ENCODE results near the gene MALT1.

GRCh38 chr18:58630071-58630470 is 41.2 kb upstream of the MALT1 start:
- TF ChIP-seq CTCF (IDR thresholded peaks at IDR 0.05; ENCODE audit: poor library complexity) (no peak), EZH2 (IDR thresholded peaks at IDR 0.05; ENCODE audit: borderline replicate concordance) (no peak), EZH2phosphoT487 (IDR thresholded peaks at IDR 0.05; ENCODE audit: low read depth, severe bottlenecking, unreplicated experiment) (no peak)

All from hepatocyte (in vitro differentiated cells).